ENCODE data around the gene SHB.
"Not testable (repeated sequence)": the region's sequence is repeated elsewhere in the genome, so short reads cannot be mapped to it uniquely, and the experiment has no call there.

Gene SHB

GRCh38 chr9:38062498-38063362 is 6.3 kb downstream of the SHB start:
- DNase-seq = no peak

GRCh38 chr9:38062106-38062497 is 6.9 kb downstream of the SHB start:
- DNase-seq = no peak

GRCh38 chr9:38061326-38061977 is 7.6 kb downstream of the SHB start:
- DNase-seq = no peak

- no peak for DNase-seq
Measured at GRCh38 chr9:38060681-38061080, 8.3 kb downstream of the SHB start.

- DNase-seq = no peak
Measured at GRCh38 chr9:38059233-38059936, 9.6 kb downstream of the SHB start.

GRCh38 chr9:38058452-38059232 is 10.4 kb downstream of the SHB start:
- no peak for DNase-seq

- no peak for DNase-seq
Measured at GRCh38 chr9:38057416-38058195, 11.4 kb downstream of the SHB start.

GRCh38 chr9:38054653-38055052 is 14.4 kb downstream of the SHB start:
- DNase-seq = no peak

GRCh38 chr9:38053697-38054461 is 15.1 kb downstream of the SHB start:
- DNase-seq = no peak

GRCh38 chr9:38051780-38052546 is 17.1 kb downstream of the SHB start:
- DNase-seq = no peak

- DNase-seq = no peak
Measured at GRCh38 chr9:38048316-38048969, 20.6 kb downstream of the SHB start.

GRCh38 chr9:38047301-38048251 is 21.5 kb downstream of the SHB start:
- no peak for DNase-seq

- DNase-seq = no peak
Measured at GRCh38 chr9:38046661-38047300, 22.2 kb downstream of the SHB start.

GRCh38 chr9:38045939-38046338 is 23.1 kb downstream of the SHB start:
- DNase-seq = not testable (repeated sequence)

- no peak for DNase-seq
Measured at GRCh38 chr9:38044706-38045105, 24.3 kb downstream of the SHB start.

- DNase-seq = no peak
Measured at GRCh38 chr9:38043931-38044623, 24.9 kb downstream of the SHB start.

- DNase-seq = no peak
Measured at GRCh38 chr9:38042626-38043357, 26.2 kb downstream of the SHB start.
